Measurements from ENCODE around the gene ARFGAP1.

ARFGAP1 gene

DNA sequence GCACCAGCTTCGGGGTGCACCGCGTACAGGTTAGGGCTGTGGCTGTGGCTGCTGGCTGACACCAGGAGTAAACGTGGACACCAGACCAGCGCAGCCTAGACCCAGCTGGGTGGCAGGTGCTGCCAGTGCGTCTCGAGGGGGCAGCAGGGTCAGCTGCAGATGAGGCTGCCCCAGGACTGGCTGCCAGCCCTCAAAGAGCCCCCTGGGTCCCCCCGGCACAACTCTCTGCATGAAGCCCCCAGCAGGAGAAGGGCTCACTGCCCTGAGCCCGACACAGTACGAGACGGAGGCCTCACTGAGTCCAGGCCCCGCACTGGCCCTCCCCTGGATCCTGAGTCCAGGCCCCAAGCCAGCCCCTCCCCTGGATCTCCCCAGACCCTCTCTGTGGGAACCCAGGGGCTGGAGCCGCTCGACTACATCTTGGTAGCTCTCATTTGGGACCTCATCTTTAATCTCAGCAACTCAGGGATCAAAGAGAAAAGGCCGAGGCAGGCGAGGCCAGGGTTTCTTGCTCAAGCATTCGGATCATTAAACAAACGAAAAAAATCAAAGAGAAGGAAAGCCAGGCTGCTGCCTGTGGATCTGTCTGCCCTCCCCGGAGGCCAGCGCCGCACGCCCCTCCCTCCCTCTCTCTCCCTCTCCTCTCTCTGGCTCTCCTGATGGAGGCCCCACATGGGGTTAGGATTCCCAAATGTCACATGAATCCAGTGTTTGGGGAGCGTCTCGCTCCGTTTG is 11.4 kb upstream of the ARFGAP1 start:
- TF ChIP-seq, protein P1, sequence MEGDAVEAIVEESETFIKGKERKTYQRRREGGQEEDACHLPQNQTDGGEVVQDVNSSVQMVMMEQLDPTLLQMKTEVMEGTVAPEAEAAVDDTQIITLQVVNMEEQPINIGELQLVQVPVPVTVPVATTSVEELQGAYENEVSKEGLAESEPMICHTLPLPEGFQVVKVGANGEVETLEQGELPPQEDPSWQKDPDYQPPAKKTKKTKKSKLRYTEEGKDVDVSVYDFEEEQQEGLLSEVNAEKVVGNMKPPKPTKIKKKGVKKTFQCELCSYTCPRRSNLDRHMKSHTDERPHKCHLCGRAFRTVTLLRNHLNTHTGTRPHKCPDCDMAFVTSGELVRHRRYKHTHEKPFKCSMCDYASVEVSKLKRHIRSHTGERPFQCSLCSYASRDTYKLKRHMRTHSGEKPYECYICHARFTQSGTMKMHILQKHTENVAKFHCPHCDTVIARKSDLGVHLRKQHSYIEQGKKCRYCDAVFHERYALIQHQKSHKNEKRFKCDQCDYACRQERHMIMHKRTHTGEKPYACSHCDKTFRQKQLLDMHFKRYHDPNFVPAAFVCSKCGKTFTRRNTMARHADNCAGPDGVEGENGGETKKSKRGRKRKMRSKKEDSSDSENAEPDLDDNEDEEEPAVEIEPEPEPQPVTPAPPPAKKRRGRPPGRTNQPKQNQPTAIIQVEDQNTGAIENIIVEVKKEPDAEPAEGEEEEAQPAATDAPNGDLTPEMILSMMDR (IDR thresholded peaks at IDR 0.05; ENCODE audit: poor library complexity, severe bottlenecking): no peak
- Histone ChIP-seq H3K27me3 (ENCODE audit: insufficient read depth, poor library complexity, severe bottlenecking) (peaks cover 31% of the 10 kb centered on the region), H3K4me1 (ENCODE audit: insufficient read depth, poor library complexity, severe bottlenecking) (peaks cover 2% of the 10 kb centered on the region), H3K4me3 (ENCODE audit: severe bottlenecking) (no peak overlapping the region), H3K27ac (ENCODE audit: poor library complexity, severe bottlenecking) (no peak overlapping the region), H3K9me3 (ENCODE audit: severe bottlenecking) (no peaks in the 10 kb centered on the region), H3K36me3 (ENCODE audit: low read depth) (no peaks in the 10 kb centered on the region)
- ATAC-seq (ENCODE audit: low read depth) (no peak; the same call in 2 of the 3 replicates), DNase-seq (ENCODE audit: low spot score) (no peak)

DNA sequence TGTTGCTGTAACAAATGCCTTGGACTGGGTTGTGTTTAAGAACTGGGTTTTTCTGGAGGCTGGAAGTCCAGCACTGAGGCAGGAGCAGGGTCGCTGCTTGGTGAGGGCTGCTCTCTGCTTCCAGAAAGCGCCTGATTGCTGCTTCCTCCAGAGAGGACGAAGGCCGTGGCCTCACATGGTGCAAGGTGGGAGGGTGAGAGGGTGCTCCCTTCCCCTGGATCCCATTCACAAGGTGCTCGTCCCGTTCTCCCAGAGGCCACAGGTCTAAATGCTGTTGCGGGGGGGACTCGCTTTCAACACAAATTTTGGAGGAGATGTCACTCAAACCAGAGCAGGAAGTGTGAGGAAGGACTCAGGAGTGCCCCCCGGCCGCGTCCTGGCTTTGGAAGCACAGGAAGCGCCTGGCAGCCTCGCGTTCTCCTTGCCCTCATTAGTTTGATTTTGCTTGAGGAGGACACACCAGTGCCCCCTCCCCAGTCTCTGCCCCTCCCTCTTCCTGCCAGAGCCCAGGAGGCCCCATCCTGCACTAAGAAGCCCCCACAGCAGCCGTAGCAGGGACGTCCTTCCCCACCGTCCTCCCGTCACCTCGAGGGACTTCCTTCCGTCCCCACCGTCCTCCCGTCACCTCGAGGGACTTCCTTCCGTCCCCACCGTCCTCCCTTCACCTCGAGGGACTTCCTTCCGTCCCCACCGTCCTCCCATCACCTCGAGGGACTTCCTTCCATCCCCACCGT is 10.7 kb upstream of the ARFGAP1 start:
- no peaks in the 10 kb centered on the region for H3K4me1 ChIP-seq (ENCODE audit: insufficient read depth, poor library complexity, severe bottlenecking)
- H3K9me3 ChIP-seq (ENCODE audit: severe bottlenecking): no peaks in the 10 kb centered on the region
- peaks cover 24% of the 10 kb centered on the region for H3K27me3 ChIP-seq (ENCODE audit: insufficient read depth, poor library complexity, severe bottlenecking)
- no peak for DNase-seq (ENCODE audit: low spot score)
- no peak overlapping the region for H3K27ac ChIP-seq (ENCODE audit: poor library complexity, severe bottlenecking)
- no peak for ATAC-seq (ENCODE audit: low read depth)
- no peak overlapping the region for H3K4me3 ChIP-seq (ENCODE audit: severe bottlenecking)
- H3K36me3 ChIP-seq (ENCODE audit: low read depth): no peaks in the 10 kb centered on the region
- TF ChIP-seq, protein P1 (IDR thresholded peaks at IDR 0.05; ENCODE audit: poor library complexity, severe bottlenecking): no peak

DNA sequence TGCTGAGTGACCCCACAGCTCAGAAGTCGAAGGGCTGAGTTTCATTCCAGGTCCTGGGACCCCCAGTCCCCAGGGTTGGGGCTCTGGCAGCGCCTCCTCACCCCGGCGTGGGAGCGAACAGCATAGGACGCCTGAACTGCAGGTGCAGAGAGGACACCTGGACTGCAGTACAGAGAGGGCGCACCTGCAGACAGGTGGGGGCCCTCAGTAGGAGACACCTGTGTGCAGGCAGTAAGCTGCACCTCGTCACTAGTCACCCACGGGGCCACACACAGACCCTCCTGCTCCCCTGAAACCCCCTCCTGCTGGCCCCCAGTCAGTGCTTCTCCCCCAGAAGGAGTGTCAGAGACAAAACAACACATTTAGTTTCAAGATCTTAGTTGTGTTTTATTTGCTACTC is 9.8 kb upstream of the ARFGAP1 start:
- TF ChIP-seq, protein P1 (IDR thresholded peaks at IDR 0.05; ENCODE audit: poor library complexity, severe bottlenecking): no peak
- no peak for ATAC-seq (ENCODE audit: low read depth)
- no peak overlapping the region for H3K27ac ChIP-seq (ENCODE audit: poor library complexity, severe bottlenecking)
- H3K9me3 ChIP-seq (ENCODE audit: severe bottlenecking): no peaks in the 10 kb centered on the region
- H3K36me3 ChIP-seq (ENCODE audit: low read depth): no peaks in the 10 kb centered on the region
- no peak overlapping the region for H3K4me3 ChIP-seq (ENCODE audit: severe bottlenecking)
- no peaks in the 10 kb centered on the region for H3K4me1 ChIP-seq (ENCODE audit: insufficient read depth, poor library complexity, severe bottlenecking)
- peaks cover 24% of the 10 kb centered on the region for H3K27me3 ChIP-seq (ENCODE audit: insufficient read depth, poor library complexity, severe bottlenecking)
- no peak for DNase-seq (ENCODE audit: low spot score)

DNA sequence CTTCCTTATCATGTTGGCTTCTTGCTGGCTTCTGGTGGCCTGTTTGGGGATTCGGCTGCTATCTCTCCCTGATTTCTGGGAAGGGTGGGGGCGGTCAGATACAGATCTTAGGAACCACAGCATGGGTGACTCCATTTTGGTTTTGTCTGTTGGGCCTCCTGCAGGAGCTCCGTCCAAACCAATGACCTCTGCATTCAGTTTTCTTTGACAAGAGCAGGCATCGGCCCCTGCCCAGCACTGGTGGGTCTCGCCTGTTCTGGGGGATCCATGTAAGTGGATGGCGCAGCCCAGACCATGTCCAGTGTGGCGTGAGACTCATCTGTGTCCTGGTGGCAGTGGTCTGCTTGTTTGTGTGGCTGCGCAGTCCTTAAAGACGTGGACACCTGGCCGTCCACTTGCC is 8.6 kb upstream of the ARFGAP1 start:
- Histone ChIP-seq H3K36me3 (ENCODE audit: low read depth) (no peaks in the 10 kb centered on the region), H3K4me3 (ENCODE audit: severe bottlenecking) (no peak overlapping the region), H3K9me3 (ENCODE audit: severe bottlenecking) (no peaks in the 10 kb centered on the region), H3K27ac (ENCODE audit: poor library complexity, severe bottlenecking) (no peak overlapping the region), H3K27me3 (ENCODE audit: insufficient read depth, poor library complexity, severe bottlenecking) (peaks cover 24% of the 10 kb centered on the region), H3K4me1 (ENCODE audit: insufficient read depth, poor library complexity, severe bottlenecking) (no peaks in the 10 kb centered on the region)
- ATAC-seq (ENCODE audit: low read depth): no peak
- TF ChIP-seq, protein P1 (IDR thresholded peaks at IDR 0.05; ENCODE audit: poor library complexity, severe bottlenecking): no peak
- no peak for DNase-seq (ENCODE audit: low spot score)

DNA sequence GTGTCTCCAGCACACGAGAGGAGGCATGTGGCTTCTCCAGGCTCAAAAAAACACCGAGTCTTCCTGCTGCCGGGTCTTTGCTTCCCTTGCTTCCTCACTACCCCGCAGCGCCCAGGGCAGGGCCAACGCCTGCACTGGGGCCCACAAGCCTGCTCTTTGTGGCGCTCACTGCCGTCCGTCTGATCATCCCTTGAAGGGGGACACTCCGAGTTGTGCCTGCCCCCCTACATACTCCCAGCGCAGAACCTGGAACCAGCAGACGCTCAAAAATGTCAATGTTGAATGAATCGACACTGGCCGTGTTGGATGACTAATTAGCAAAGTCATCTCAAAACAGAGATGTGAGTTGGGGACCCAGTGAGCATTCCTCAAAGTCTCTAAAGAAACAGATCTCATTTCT is 8.1 kb upstream of the ARFGAP1 start:
- TF ChIP-seq, protein P1 (IDR thresholded peaks at IDR 0.05; ENCODE audit: poor library complexity, severe bottlenecking): no peak
- no peak for ATAC-seq (ENCODE audit: low read depth)
- DNase-seq (ENCODE audit: low spot score): no peak

More for the DNA sequence above, 8.1 kb upstream of the ARFGAP1 start:
- Histone ChIP-seq H3K4me3 (ENCODE audit: severe bottlenecking) (no peak overlapping the region), H3K4me1 (ENCODE audit: insufficient read depth, poor library complexity, severe bottlenecking) (no peaks in the 10 kb centered on the region), H3K9me3 (ENCODE audit: severe bottlenecking) (no peaks in the 10 kb centered on the region), H3K27ac (ENCODE audit: poor library complexity, severe bottlenecking) (no peak overlapping the region), H3K36me3 (ENCODE audit: low read depth) (no peaks in the 10 kb centered on the region), H3K27me3 (ENCODE audit: insufficient read depth, poor library complexity, severe bottlenecking) (peaks cover 21% of the 10 kb centered on the region)

Measured in RWPE2 (cell line).